Adipocyte (in vitro differentiated cells): ENCODE data around the gene LRMDA.
A peak's percentile ranks its signal among the peaks of the same experiment; 100 is the strongest.

ENCODE experiments used
- DNase-seq: peaks from one replicate; pipeline ENCODE4 v3.0.0-alpha.2; 2015; ENCODE audit warnings: low read depth
- H3K27me3 ChIP-seq: replicated peaks from 2 replicates; pipeline ENCODE4 v1.7.0; 2013; ENCODE audit warnings: mild to moderate bottlenecking, low read length, moderate library complexity; ENCODE audit not compliant: control insufficient read depth, insufficient read depth
- H3K36me3 ChIP-seq: 2 replicates; pipeline ENCODE4 v1.7.0; 2013; ENCODE audit warnings: low read length, mild to moderate bottlenecking, moderate library complexity; ENCODE audit not compliant: control insufficient read depth, insufficient read depth, severe bottlenecking
- H3K4me1 ChIP-seq: 2 replicates; pipeline ENCODE4 v1.7.0; 2013; ENCODE audit warnings: mild to moderate bottlenecking, low read length, moderate library complexity; ENCODE audit not compliant: control insufficient read depth, insufficient read depth
- H3K4me3 ChIP-seq: 2 replicates; pipeline ENCODE4 v1.7.0; 2013; ENCODE audit warnings: mild to moderate bottlenecking, low read length, moderate library complexity
- H3K9ac ChIP-seq: 2 replicates; pipeline ENCODE4 v1.7.0; 2013; ENCODE audit warnings: mild to moderate bottlenecking, low read length, moderate library complexity
- H3K9me3 ChIP-seq: 2 replicates; pipeline ENCODE4 v1.7.0; 2013; ENCODE audit warnings: mild to moderate bottlenecking, low read length, moderate library complexity; ENCODE audit not compliant: control insufficient read depth

Gene LRMDA

DNA sequence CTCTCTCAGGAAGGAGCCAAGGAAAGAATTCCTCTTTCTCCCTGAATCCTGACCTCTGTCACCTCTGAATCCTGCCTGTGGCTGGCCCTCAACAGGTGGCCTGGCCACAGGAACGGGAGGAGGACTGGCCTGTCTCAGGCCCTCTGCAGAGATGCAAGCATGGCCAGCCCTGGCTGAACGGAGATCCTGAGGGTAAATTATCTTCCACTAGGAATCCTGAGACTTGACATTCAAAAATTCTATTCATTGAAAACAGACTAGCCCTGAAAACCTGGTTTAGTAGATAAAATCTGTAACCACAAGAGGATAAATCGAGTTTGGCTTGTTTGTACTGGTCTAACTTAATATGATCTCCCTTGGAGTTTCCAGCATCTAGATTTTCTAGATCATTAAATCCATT lies 579.3 kb downstream of the LRMDA start:
- DNase-seq: no peak
- no peaks in the 10 kb centered on the region for H3K27me3 ChIP-seq
- H3K4me1 ChIP-seq: peaks cover 8% of the 10 kb centered on the region
- H3K9me3 ChIP-seq: no peaks in the 10 kb centered on the region
- no peaks in the 10 kb centered on the region for H3K36me3 ChIP-seq
- H3K4me3 ChIP-seq: no peak overlapping the region
- H3K9ac ChIP-seq: no peak overlapping the region

DNA sequence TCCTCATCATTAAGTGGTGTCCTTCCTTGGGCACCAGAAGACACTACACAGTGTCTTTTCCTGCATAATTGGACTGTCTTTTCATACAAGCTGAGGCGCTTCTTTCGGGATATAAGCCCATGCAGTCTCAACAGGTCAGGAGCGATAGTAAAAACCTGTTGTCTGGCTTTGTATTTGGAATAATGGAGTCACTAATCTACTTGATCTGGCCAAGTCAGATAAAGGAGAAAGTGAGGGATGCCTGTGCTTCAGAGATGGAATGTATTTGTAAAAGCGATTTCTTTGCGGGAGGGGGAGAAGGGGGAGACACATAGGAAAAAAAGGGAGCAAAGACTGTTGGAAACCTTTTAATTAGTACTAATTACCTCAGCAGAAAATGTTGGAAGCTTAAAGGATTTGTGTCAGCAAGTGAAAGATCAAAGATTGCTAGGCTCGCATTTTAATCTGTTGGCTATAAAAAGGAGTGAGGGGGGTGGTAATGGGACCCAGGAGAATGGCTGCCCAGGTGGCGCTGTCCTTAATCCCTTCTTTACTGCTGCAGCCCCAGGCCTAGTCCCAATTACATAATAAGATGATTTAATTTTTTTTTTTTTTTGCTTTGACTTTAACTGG lies 581.4 kb downstream of the LRMDA start:
- Histone ChIP-seq H3K9ac (no peak overlapping the region), H3K36me3 (no peaks in the 10 kb centered on the region), H3K4me3 (no peak overlapping the region), H3K27me3 (no peaks in the 10 kb centered on the region), H3K9me3 (no peaks in the 10 kb centered on the region), H3K4me1 (peaks cover 10% of the 10 kb centered on the region)
- DNase-seq: no peak

DNA sequence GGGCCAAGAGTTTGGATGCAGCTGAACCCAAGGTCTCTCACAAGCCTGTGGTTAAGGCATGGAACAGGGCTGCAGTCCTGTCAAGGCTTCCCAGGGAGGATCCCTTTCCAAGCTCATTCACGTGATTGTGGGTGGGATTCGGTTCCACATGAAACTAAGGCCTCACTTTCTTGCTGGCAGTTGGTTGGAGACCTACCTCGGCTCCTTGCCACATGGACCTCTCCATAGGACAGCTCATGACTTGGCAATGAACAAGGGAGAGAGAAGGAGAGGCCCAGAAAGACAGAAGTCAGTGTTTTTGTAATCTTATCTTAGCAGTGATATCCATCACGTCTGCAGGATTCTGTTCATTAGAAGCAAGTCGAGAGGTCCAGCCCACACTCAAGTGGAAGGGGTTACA lies 583.8 kb downstream of the LRMDA start:
- H3K36me3 ChIP-seq: no peaks in the 10 kb centered on the region

DNA sequence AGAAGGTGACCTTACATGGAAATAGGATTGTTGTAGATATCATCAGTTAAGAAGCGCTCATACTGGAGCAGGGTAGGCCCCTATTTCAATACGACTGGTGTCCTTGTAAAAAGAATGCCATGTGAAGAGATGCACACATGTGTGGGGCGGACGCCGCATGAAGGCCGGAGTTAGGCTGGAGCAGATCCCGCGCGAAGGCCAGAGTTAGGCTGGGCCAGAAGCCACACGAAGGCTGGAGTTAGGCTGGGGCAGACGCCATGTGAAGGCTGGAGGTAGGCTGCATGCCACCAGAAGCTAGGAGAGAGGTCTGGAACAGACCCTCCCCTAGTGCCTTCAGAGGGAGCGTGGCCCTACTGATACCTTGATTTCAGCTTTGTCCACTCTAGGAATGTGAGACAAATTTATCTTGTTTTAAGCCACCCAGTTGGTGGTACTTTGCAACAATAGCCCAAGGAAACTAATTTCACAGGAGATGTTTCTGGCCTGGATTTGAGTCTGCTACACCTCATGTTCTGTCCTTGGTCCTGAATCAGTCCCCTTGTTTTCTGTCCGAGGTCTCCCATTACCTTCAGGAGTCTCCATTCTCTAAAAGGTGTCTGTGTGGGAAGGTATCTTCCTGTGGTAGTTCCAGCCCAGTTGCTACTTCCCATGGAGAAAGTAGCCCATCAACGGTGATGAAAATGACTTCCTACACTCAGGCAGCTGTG lies 585.8 kb downstream of the LRMDA start:
- H3K9ac ChIP-seq: no peak overlapping the region
- no peaks in the 10 kb centered on the region for H3K9me3 ChIP-seq
- H3K4me1 ChIP-seq: peaks cover 10% of the 10 kb centered on the region
- DNase-seq: peak; percentile 13
- H3K4me3 ChIP-seq: no peak overlapping the region
- H3K27me3 ChIP-seq: no peaks in the 10 kb centered on the region
- H3K36me3 ChIP-seq: no peaks in the 10 kb centered on the region

More for the DNA sequence above, 583.8 kb downstream of the LRMDA start:
- Histone ChIP-seq H3K4me1 (peaks cover 10% of the 10 kb centered on the region), H3K27me3 (no peaks in the 10 kb centered on the region), H3K9me3 (no peaks in the 10 kb centered on the region), H3K9ac (no peak overlapping the region), H3K4me3 (no peak overlapping the region)
- no peak for DNase-seq

DNA sequence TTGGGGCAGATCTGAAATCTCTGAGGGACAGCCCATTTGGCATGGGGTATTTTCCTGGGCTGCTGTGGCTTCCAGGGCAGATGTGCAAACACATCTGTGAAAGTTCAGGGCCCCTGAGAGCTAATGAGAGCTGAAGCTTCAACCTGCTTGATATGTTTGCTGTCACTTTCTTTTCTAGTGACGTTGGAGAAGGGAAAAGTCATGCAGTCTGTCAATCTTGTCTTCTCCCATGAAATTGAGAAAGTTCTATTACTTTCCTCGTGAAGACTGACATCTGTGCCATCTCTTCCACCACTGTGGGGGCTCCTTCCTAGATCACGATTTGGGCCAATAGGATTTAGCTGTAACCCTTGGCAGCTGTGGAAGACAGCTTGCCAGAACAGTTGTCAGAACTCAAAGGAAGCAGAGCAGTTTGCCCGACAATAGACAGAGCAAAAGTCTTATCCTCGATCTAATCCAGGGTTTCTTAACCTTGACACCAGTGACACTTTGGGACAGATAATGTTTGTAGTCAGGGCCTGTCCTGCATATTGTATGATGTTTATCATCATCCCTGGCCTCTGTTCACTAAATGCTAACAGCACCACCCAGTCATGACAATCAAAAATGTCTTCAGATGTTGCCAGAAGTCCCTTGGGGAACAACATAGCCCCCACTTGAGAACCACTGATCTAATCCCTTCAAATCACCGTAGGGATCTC lies 586.5 kb downstream of the LRMDA start:
- Histone ChIP-seq H3K4me3 (no peak overlapping the region), H3K36me3 (no peaks in the 10 kb centered on the region), H3K27me3 (no peaks in the 10 kb centered on the region), H3K9me3 (no peaks in the 10 kb centered on the region), H3K9ac (no peak overlapping the region), H3K4me1 (peaks cover 10% of the 10 kb centered on the region)
- DNase-seq: no peak

DNA sequence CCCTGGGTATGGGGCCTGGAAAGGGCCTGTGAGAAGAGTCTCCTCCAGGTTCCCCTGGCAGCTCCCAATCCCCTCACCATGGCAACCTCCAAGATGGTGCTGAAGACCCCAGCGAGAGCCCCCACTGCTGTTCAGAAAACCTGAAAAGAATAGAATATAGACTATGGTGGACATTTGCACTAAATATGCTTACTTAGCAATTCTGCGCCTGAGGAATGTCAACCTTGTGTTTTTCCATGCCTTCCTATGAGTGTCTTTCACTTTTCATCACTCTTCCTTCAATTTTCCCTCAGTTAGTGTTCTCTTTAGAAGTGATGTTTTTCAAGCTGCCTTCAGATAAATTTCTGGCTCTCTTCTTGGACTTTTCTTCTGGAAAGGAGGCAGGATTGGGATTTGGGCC lies 589.2 kb downstream of the LRMDA start:
- DNase-seq: no peak
- Histone ChIP-seq H3K9me3 (no peaks in the 10 kb centered on the region), H3K27me3 (no peaks in the 10 kb centered on the region), H3K4me3 (no peak overlapping the region), H3K4me1 (peaks cover 3% of the 10 kb centered on the region), H3K36me3 (no peaks in the 10 kb centered on the region), H3K9ac (no peak overlapping the region)

DNA sequence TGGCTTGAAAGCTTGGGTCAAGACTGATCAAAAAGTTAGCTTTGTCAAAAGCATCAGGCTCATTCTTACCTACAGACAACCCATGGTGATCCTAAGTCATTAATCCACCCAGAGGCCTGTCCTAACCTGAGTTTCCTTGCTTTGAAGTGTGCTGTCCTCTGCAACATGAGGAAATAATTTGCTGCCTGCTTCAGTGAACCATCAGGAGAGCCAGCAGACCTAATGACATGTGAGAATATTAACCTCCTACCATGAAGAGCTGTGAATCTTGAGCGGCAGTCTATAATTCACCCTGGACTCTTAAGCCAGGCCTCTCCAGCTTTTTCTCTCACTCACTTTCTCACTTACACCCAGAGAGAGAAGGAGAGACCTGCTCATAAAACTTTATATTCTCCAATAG lies 590.0 kb downstream of the LRMDA start:
- H3K27me3 ChIP-seq: no peaks in the 10 kb centered on the region
- no peak overlapping the region for H3K4me3 ChIP-seq
- no peak for DNase-seq
- no peaks in the 10 kb centered on the region for H3K4me1 ChIP-seq
- no peaks in the 10 kb centered on the region for H3K36me3 ChIP-seq
- no peak overlapping the region for H3K9ac ChIP-seq
- no peaks in the 10 kb centered on the region for H3K9me3 ChIP-seq

DNA sequence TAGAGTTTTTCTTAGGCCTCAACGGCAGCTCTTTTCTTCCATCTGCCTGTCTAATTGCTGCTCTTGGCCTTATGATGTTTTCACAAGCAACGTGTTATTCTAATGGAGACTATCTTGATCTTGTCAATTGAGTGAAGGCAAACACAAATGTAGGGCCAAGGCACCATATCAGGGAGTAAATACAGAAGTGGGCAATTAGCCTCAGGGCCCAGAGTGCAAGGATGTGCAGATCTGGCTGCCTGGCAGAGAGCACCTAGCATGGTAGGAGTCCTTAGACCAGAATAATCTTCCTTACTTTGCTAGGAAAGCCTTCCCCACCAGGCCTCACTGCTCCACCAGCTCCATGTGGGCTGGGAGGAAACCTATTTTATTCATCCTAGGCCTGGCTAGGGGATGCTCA lies 590.9 kb downstream of the LRMDA start:
- Histone ChIP-seq H3K36me3 (no peaks in the 10 kb centered on the region), H3K9me3 (no peaks in the 10 kb centered on the region), H3K9ac (no peak overlapping the region), H3K4me1 (no peaks in the 10 kb centered on the region), H3K4me3 (no peak overlapping the region), H3K27me3 (no peaks in the 10 kb centered on the region)
- no peak for DNase-seq

DNA sequence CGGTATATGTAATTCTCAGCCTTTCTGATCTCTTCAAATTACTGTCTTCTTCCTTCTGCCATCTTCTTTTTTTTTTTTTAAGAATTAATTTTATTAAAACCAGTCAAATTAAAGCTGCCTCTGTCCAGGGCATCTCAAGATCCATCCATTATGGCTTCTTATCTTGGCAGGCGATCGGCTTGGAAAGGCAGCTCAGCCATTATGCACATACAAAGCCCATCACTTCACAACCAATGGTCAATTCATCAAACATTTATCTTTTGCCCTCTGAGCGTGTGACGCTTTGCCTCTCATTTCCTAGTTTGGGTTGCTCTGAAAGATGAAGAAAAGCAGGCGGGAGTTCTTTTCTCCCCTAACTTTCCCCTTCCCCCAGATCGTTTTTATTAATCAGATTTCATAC lies 591.6 kb downstream of the LRMDA start:
- H3K9me3 ChIP-seq: no peaks in the 10 kb centered on the region
- H3K27me3 ChIP-seq: no peaks in the 10 kb centered on the region
- H3K36me3 ChIP-seq: no peaks in the 10 kb centered on the region
- H3K4me3 ChIP-seq: no peak overlapping the region
- H3K4me1 ChIP-seq: no peaks in the 10 kb centered on the region
- no peak overlapping the region for H3K9ac ChIP-seq
- no peak for DNase-seq

DNA sequence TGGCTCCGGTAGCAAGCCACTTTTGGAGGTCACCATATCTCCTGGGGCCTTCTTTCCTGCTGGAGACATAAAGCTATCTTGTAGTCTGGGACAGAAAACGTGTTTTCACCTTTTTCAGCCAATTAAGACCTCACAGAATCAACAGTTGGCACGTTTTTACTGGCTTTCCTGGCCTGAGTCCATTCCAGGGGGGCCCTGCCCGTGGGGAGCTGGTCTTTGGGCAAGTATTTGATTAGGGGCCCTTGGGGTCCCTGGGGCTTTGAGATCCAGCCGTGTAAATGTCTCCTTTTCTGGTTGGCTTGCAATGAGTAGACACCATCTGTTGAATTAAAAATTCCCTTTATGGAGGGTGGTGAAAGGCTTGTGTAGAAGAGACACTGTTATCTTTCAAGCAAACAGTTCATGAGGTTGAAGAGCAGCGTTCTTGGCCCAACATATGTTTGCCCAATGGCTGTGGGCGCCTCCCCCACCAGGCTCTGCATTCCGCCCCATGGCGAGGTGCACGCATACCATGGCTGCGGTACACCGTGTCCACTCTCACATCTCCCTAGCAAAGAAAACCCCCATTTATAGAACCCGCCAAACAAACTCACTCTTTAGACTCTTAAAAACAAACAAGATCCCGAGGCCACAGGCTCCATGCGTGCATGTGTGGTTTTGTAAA lies 593.2 kb downstream of the LRMDA start:
- Histone ChIP-seq H3K4me1 (no peaks in the 10 kb centered on the region), H3K4me3 (no peak overlapping the region), H3K9me3 (no peaks in the 10 kb centered on the region), H3K9ac (no peak overlapping the region), H3K36me3 (no peaks in the 10 kb centered on the region), H3K27me3 (no peaks in the 10 kb centered on the region)
- no peak for DNase-seq

DNA sequence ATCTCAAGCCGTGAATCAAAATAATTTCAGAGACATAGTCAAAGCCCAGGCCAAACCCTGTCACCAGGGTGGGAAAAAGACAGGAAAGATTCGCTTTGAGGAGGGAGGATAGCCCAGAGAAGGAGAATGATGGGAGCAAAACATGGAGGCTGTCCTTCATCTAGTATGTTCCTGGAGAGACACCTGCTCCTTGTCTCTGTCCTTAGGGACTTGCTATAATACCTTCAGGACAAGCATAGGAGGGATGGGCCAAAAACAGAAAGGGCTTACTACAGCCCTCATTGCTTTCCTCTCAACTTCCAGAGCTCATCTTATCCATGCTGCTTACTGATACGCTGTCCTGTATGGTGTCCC lies 593.7 kb downstream of the LRMDA start:
- no peaks in the 10 kb centered on the region for H3K27me3 ChIP-seq

More for the DNA sequence above, 593.7 kb downstream of the LRMDA start:
- Histone ChIP-seq H3K9me3 (no peaks in the 10 kb centered on the region), H3K4me3 (no peak overlapping the region), H3K4me1 (no peaks in the 10 kb centered on the region), H3K36me3 (no peaks in the 10 kb centered on the region), H3K9ac (no peak overlapping the region)
- no peak for DNase-seq
